K562 (cell line): ENCODE measurements around the gene KAT7. TPM values are rescaled to one million over a fixed set of nuclear protein-coding genes. Genes with fewer than 3 reads are reported as not detected.

Source experiments
- ARHGAP35 ChIP-seq: fragments of 450-650 bp; IDR thresholded peaks from 2 replicates; pipeline ENCODE4 v1.6.1; 2018; ENCODE audit not compliant: partially characterized antibody
- CREB3L1 ChIP-seq: fragments of 450-650 bp; IDR thresholded peaks from 2 replicates; pipeline ENCODE4 v1.6.1; 2014; ENCODE audit warnings: low read depth, mild to moderate bottlenecking, moderate library complexity, borderline replicate concordance
- CXXC5 ChIP-seq: fragments of 250-450 bp; sonication (Bioruptor Pico); IDR thresholded peaks from 2 replicates; pipeline ENCODE4 v1.8.0; 2022; ENCODE audit warnings: inconsistent platforms, mild to moderate bottlenecking, moderate library complexity
- ETS2 ChIP-seq: IDR thresholded peaks from 2 replicates; pipeline ENCODE4 v1.6.1; 2016; ENCODE audit warnings: borderline replicate concordance, missing genetic modification characterization, mild to moderate bottlenecking, moderate library complexity, missing compliant biosample characterization; ENCODE audit not compliant: poor library complexity, severe bottlenecking
- NEUROD1 ChIP-seq: fragments of 150-350 bp; IDR thresholded peaks from 2 replicates; pipeline ENCODE4 v1.6.1; 2014; ENCODE audit warnings: borderline replicate concordance, low read length, low read depth; ENCODE audit not compliant: partially characterized antibody
- NR1H2 ChIP-seq: sonication (generic); formaldehyde crosslinking; IDR thresholded peaks from 2 replicates; pipeline ENCODE4 v1.4.0; 2020; ENCODE audit warnings: mild to moderate bottlenecking, missing genetic modification reagents
- PHB ChIP-seq: fragments of 250-450 bp; sonication (Bioruptor Pico); IDR thresholded peaks from 2 replicates; pipeline ENCODE4 v1.5.0; 2021
- RBFOX2 ChIP-seq: fragments of 200-400 bp; formaldehyde crosslinking; IDR thresholded peaks from 2 replicates; pipeline ENCODE4 v1.6.1; 2017; ENCODE audit warnings: low read depth, mild to moderate bottlenecking, low read length, moderate library complexity
- REST ChIP-seq, 2 experiments: fragments of 450-650 bp; formaldehyde crosslinking in 1 of 2; IDR thresholded peaks; 2 replicates each; pipeline versions ENCODE4 v1.4.0 to v1.6.1; 2014 to 2020; ENCODE audit warnings: mild to moderate bottlenecking in 2 of 2, borderline replicate concordance in 1 of 2, low read depth in 1 of 2
- SAP30 ChIP-seq: fragments of 200-600 bp; sonication (generic); IDR thresholded peaks from 2 replicates; pipeline ENCODE4 v1.6.1; 2012; ENCODE audit warnings: borderline replicate concordance, low read depth, mild to moderate bottlenecking, moderate library complexity, low read length, control low read depth, inconsistent platforms; ENCODE audit not compliant: insufficient read depth, poor library complexity, severe bottlenecking
- TFAP4 ChIP-seq: sonication (generic); formaldehyde crosslinking; IDR thresholded peaks from 2 replicates; pipeline ENCODE4 v1.8.0; 2022; ENCODE audit warnings: missing genetic modification reagents, mild to moderate bottlenecking, moderate library complexity, borderline replicate concordance
- TRIM24 ChIP-seq, 2 experiments: fragments of 450-650 bp; IDR thresholded peaks; 2 replicates each; pipeline ENCODE4 v1.6.1; 2016
- USF1 ChIP-seq: sonication (generic); formaldehyde crosslinking; IDR thresholded peaks from 2 replicates; pipeline ENCODE4 v1.9.0; 2022; ENCODE audit warnings: mild to moderate bottlenecking, missing genetic modification reagents
- WHSC1 ChIP-seq: IDR thresholded peaks from one replicate; pipeline ENCODE4 v1.6.1; 2012; ENCODE audit warnings: low read length, control low read depth, inconsistent platforms
- ZKSCAN3 ChIP-seq: fragments of 250-450 bp; sonication (Bioruptor Pico); IDR thresholded peaks from 2 replicates; pipeline ENCODE4 v1.4.0; 2020
- polyA plus RNA-seq, 8 experiments: library from polyadenylated mRNA; depleted of rRNA in 4 of 8; stranded (reverse) in 5 of 8; unstranded in 3 of 8; fragments of >200 nt; fragmentation: Nextera tagmentation in 2 of 8; fragmentation: Illumina TruSeq in 1 of 8; extraction: Ambion mirVana in 2 of 8; extraction: Trizol in 1 of 8; gene quantifications; 2 replicates each; pipeline versions ENCODE4 v1.2.1 to v1.2.3, GENCODE V29; 2011 to 2014; ENCODE audit warnings: inconsistent platforms in 1 of 8, missing spikeins in 1 of 8
- total RNA-seq, 7 experiments: library from RNA; depleted of rRNA in 6 of 7; stranded (reverse); fragments of >200 nt in 6 of 7; fragmentation: Illumina TruSeq in 2 of 7; extraction: Trizol in 2 of 7; gene quantifications; 2 replicates each; pipeline versions ENCODE4 v1.2.1 to v1.2.3, GENCODE V29; 2011 to 2021; ENCODE audit warnings: low replicate concordance in 1 of 7

The KAT7 gene
- total and polyA plus RNA-seq, 9 of the 15 experiments (the other 6 are each of a cell fraction or from before 2014, with no cell fraction given): 10.8 to 57.3 (median 34.8) TPM

- TF ChIP-seq REST (IDR thresholded peaks at IDR 0.05; ENCODE audit: borderline replicate concordance): peak; percentile 60; the same call in 1 of the 2 replicates
- TF ChIP-seq REST (CRISPR knock-in tag; IDR thresholded peaks at IDR 0.05; ENCODE audit: low read depth): no peak
- TF ChIP-seq CXXC5 (CRISPR knock-in tag): peak; percentile 99
- TF ChIP-seq ZKSCAN3: no peak
- TF ChIP-seq RBFOX2: no peak
- TF ChIP-seq CREB3L1: peak; percentile 85; the same call in 1 of the 2 replicates
- TF ChIP-seq TRIM24 (IDR thresholded peaks at IDR 0.05): peak; percentile 100
- no peak for TF ChIP-seq SAP30
- peak; percentile 100 for TF ChIP-seq TFAP4 (CRISPR knock-in tag)
- no peak for TF ChIP-seq NR1H2 (CRISPR knock-in tag)
- no peak for TF ChIP-seq ARHGAP35
- peak; percentile 79 for TF ChIP-seq USF1 (CRISPR knock-in tag)
- no peak for TF ChIP-seq ETS2 (tag)
- no peak for TF ChIP-seq WHSC1
- no peak for TF ChIP-seq PHB (CRISPR knock-in tag)
- TF ChIP-seq NEUROD1: peak; percentile 93
Observed at GRCh38 chr17:49739641-49740271, 48.7 kb upstream of the KAT7 start (continued).
